Stimulated activated CD4-positive, alpha-beta T cell treated with anti-CD3 and anti-CD28 coated beads, Interleukin-15, amount 100 ng/mL, for 1 hour (primary cell): ENCODE data around the gene CXCR6.
"Not testable (repeated sequence)": the region's sequence is repeated elsewhere in the genome, so short reads cannot be mapped to it uniquely, and the experiment has no call there.

Source experiments
- DNase-seq, 2 donors: peaks; one replicate each; pipeline ENCODE4 v3.0.0-alpha.2; 2020; ENCODE audit warnings: low read depth in 1 of 2, low spot score in 1 of 2

Gene CXCR6

DNA sequence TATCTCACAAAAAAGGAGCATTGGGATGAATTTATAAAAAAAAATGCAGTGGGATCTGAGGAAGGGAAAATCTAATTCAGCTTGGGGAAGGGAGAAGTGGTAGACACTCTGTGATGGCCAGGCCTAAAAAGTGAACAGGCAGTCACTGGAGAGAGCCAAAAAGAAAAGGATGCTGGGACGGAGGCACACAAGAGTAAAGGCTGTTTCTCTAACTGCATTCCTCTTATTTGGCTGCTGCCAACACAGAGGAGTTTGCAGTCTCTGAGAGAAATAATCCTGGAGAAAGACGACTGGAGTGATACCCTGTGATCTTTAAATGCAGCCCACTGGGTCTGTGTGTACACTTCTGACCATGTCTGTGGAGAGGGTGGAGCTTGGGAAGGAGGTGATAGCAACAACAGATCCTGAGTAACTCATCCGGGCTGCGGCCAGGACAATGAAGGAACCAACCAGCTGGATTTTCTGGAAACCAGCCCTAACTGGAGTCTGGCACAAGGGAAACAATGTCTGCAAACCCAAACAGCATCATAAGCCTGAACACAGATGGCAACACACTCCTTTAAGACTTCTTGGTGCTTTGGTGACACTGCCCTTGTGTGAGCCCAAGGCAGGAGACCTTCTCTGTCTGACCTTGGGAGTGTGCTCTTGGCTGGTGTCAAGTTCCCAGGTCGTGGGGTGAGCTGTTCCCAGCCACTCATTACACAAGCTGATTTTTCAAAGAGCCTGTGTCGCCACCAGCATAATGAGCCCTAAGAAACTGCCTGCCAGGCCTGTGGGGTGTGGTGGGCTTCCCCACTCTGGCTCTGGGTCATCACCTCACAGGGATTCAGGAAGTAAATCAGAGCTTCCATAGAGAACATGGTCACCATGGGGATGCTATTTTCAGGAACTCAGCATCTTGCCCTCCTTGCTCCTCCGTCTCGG lies 44.4 kb downstream of the CXCR6 start:
- no peak for DNase-seq

- no peak for DNase-seq
These were observed 45.1 kb downstream of the CXCR6 start for GRCh38 chr3:45988362-45988761.

DNA sequence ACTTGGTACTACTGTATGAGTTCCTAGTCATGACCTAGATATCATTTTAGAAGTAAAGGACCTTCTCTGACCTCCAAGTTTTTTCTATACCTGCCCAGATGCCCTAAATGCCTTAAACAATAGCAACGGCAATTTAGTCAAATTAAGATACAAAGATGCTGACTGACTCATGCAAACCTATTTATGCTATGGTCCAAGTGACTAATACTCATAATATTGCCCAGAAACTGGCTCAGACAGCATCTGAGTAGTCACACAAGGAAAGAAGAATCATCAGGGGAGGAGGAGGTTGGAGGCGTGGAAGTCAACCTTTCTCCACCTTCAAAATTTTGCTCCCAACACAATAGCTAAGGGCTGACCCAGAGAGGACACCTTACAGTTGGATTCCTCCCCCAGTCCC lies 45.5 kb downstream of the CXCR6 start:
- no peak for DNase-seq

- no peak for DNase-seq
These were observed 46.9 kb downstream of the CXCR6 start for GRCh38 chr3:45990181-45990580.

DNA sequence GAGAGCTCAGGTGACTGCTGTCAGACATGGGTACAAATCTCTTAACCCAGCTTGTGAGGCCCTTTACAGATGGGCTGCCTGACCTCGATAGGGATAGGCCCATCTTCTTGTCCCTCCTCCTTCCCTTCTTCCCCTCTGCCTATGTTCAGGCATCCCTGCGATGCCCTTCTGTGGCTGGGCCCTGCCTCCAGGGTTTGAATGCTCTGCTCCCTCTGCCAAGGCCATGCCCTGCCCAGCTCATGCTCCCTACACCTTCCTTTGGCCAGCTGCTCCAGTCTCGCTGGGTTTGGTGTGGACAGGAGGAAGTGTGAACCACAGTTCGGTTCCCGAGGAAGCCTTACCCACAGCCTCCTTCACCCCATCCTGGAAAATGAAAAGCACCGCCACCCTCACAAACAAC lies 48.1 kb downstream of the CXCR6 start:
- DNase-seq = no peak

DNA sequence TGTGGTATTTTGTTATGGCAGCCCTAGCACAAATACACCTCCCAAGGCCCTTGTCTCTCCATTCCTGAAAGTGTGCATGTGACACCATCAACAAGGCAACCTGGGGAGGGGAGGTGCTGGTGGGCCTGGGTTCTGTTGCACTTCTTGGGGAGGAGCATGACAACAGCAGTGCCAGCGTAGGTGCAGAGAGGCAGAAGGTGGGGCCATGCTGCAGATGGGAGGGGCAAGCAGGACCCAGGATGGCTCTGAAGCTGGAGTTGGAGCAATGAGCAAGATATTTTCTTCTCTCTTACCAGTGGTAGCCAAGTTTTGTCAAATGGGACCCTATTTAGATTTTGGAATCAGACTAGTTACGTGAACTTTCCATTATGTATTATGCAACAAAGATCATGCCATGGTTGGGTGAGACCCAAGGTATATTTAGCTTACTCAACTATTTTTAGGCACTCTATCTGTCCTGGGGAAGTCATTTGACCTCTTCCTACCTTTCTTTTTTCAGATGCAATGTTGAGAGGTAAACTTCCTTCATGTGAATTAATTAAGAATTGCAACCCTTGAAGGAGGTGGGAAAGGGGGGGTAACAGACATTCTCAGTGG lies 49.0 kb downstream of the CXCR6 start:
- DNase-seq = no peak

DNA sequence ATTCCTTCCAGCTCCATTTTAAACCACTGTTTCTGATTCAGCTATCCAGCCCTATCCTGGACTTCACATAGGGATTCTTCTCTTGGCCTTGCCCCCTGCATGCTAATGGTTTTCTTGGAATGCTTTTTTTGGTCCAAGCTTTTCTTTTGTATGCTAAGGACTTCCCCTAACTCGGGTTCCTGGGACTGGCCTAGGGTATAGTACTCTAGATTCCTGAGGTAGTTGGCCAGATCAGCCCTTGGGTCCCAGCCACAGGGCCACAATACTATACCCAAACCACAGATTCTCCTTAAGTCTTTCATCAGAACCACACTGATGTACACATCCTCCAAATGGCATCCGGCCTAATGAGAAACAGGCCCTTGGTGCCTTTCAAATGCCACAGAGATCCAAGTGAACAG lies 49.6 kb downstream of the CXCR6 start:
- no peak for DNase-seq

DNA sequence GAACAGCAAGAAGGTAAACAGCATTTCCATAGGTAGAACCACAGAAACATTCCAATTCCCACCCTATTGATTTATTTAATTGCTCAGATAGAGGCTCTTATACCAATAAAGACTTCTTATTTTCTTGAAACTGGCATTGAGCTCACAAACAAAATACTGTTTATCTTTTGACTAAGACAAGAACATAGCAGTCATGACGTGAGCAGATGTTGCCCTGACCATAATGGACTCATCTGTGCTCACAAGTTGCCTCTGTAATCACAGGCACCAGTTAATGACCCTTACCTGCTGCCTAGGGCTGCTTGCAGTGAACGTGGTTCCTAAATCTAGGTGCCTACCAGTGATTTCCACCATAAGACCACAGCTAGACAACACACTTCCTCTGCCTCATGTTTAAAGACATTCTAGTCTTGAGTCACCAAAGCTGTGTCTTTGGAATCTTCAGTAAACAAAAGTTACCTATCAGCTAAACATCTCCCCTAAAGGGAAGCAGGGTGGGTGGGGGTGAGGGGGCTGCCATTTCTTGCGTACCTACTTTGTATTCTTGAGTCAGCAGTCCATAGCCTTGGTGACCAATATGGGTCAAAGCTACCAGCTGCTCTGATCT lies 50.3 kb downstream of the CXCR6 start:
- DNase-seq = no peak

DNA sequence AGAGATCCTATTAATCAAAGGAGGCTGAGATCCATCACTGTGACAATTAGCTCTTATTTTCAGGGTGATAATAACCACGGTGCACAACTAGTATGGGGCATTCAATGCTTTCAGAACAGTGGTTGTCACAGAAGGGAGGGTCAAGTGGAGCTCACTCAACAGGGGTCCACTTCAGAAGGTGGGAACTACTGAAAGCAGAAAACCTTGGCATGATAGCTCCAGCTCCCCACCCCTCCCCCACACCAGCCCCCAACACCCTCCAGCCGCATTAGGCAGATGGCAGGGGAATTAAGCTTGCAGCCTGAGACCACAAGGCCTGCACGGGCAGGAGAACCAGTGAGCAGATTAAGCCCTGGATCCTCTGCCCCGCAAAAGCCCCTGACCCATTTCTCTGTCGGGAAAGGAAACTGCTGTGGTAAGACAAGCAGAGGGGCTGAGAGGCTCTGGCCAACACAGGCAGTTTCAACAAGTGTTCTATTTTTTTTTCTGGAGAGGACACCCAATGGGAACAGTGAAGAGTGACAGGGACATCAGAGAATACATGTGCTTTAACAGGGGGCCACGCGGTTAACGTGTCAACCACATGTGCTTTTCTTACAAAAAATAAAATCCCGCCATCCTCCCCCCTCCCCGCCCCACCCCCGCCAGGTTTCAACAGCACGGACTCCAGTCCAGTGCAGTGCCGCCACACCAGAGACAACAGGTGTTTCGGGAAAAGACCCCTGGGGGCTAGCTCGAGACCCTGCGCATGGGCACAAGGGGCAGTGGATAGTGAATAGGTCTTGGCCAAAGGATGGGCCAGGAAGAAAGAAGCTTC lies 51.4 kb downstream of the CXCR6 start:
- DNase-seq = no peak

GRCh38 chr3:45995236-45996192 lies 52.2 kb downstream of the CXCR6 start, which contains the start of gene FYCO1:
TSS of gene FYCO1 (minus strand) at chr3:45995824. CDS start at chr3:45984910, 10,914 bp downstream.
- DNase-seq = peak; percentile 76 to 82

DNA sequence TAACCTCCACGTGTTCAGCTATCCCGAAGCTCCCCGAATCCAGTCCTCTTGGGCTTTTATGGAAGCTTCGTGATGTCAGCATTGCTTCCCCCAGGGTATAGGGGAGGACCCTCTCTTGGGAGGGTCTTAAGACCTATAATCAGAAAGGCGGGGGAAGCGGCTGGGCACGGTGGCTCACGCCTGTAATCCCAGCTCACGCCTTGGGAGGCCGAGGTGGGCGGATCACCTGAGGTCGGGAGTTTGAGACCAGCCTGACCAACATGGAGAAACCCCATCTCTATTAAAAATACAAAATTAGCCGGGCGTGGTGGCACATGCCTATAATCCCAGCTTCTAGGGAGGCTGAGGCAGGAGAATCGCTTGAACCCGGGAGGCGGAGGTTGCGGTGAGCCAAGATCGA lies 54.2 kb downstream of the CXCR6 start:
- DNase-seq = not testable (repeated sequence)

GRCh38 chr3:45997942-45998341 lies 54.7 kb downstream of the CXCR6 start:
- DNase-seq = no peak
